ENCODE data around the gene APOBEC4.
"Not testable (repeated sequence)": the region's sequence is repeated elsewhere in the genome, so short reads cannot be mapped to it uniquely, and the experiment has no call there.

Gene APOBEC4

DNA sequence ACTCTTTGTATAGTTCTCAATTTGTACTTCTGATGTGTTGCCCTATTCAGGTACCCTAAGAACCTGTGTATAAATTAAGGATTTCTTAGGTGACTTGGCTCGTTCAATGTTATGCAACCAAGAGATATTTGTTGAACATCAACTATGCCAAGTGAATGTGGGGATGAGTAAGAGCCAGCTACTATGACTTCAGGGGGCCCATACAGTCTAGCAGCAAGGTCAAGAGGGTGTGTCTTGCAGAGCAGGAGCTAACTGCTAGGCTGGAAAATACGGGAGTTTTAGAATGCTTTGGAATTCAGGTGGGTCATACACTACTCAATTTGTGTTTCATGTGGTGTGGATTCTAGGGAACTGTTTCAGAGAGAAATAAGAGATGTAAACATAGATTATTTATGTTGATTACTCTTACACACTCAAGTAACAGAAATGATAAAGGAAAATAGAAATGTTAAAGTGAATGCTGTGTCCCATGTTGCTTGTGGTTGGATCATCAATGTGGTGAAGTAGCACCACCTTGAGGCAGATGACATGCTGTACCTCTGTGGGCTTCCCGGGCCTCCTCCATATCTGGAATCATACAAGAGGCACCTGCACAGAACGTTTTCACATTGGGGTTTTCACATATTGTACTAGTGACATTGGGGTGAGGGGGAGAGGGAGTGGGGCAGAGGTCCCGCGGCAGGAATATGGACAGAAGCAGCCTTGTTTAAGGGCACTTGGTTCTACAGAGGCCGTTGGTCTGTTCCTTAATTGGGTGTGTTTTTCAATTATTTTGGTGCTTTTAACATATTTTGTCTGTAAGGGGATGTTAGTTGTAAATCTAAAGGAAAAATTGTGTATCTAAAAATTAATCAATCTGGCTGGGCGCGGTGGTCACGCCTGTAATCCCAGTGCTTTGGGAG is 30.0 kb downstream of the APOBEC4 start:
- Histone ChIP-seq H3K9me3 (ENCODE audit: control insufficient read depth, low read length) (no peaks in the 10 kb centered on the region), H3K36me3 (ENCODE audit: control insufficient read depth, insufficient read depth, low read length) (peaks cover 2% of the 10 kb centered on the region), H3K4me1 (ENCODE audit: control insufficient read depth, insufficient read depth, low read length) (no peaks in the 10 kb centered on the region), H3K4me3 (ENCODE audit: insufficient read depth, low read depth, low read length) (no peak overlapping the region), H3K27me3 (ENCODE audit: control insufficient read depth, insufficient read depth, low read length, poor library complexity, severe bottlenecking) (no peaks in the 10 kb centered on the region), H3K27ac (ENCODE audit: insufficient read depth, low read depth, low read length, poor library complexity, severe bottlenecking) (no peak overlapping the region)
- 72 to 73% methylated on average over 10 of the region's 10 CpGs for WGBS, 2 experiments

DNA sequence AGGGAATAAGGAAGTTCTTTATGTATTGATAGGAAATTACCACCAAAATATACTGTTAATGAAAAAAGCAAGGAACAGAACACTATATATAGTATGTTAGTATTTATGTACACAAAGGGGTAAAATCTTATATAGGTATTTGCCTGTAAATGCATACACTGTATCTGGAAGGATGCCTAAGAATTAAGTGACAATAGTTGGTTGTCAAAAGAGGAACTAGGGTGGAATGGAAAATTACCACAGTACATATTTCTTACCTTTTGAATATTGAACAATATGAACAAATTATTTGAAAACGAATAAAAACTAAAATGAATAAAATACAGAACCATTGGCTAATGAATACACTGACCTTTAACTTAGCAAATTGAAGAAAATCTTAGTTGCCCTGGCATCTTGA is 31.1 kb downstream of the APOBEC4 start:
- Histone ChIP-seq H3K36me3 (ENCODE audit: control insufficient read depth, insufficient read depth, low read length) (peaks cover 2% of the 10 kb centered on the region), H3K4me1 (ENCODE audit: control insufficient read depth, insufficient read depth, low read length) (no peaks in the 10 kb centered on the region), H3K27ac (ENCODE audit: insufficient read depth, low read depth, low read length, poor library complexity, severe bottlenecking) (no peak overlapping the region), H3K9me3 (ENCODE audit: control insufficient read depth, low read length) (no peaks in the 10 kb centered on the region), H3K4me3 (ENCODE audit: insufficient read depth, low read depth, low read length) (no peak overlapping the region), H3K27me3 (ENCODE audit: control insufficient read depth, insufficient read depth, low read length, poor library complexity, severe bottlenecking) (no peaks in the 10 kb centered on the region)
- WGBS, 2 experiments: 100% methylated on average over 1 of the region's 1 CpG; no CpG with 5 or more reads in 1 of the 2 experiments

DNA sequence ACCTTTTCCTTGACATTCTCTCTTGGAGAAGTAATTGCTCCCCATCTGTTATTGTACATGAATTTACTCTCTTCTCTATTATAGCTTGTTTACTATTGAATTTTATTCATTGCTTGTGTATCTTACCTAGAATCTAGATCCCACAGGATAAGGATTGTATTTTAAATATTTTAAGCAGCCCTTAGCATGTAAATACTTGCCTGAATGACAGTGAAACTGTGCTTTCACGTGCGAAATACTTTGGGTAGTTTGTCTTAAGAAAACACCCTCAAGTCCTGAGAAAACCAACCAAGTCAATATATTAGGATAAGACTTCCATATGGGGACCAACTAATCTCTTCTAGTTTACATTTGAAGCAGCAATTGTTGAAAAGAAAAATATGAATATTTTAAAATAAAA is 32.8 kb downstream of the APOBEC4 start:
- Histone ChIP-seq H3K4me3 (ENCODE audit: insufficient read depth, low read depth, low read length) (no peak overlapping the region), H3K4me1 (ENCODE audit: control insufficient read depth, insufficient read depth, low read length) (no peaks in the 10 kb centered on the region), H3K36me3 (ENCODE audit: control insufficient read depth, insufficient read depth, low read length) (no peaks in the 10 kb centered on the region), H3K27ac (ENCODE audit: insufficient read depth, low read depth, low read length, poor library complexity, severe bottlenecking) (no peak overlapping the region), H3K9me3 (ENCODE audit: control insufficient read depth, low read length) (no peaks in the 10 kb centered on the region), H3K27me3 (ENCODE audit: control insufficient read depth, insufficient read depth, low read length, poor library complexity, severe bottlenecking) (no peaks in the 10 kb centered on the region)
- WGBS, 2 experiments: 79 to 81% methylated on average over 2 of the region's 2 CpGs

DNA sequence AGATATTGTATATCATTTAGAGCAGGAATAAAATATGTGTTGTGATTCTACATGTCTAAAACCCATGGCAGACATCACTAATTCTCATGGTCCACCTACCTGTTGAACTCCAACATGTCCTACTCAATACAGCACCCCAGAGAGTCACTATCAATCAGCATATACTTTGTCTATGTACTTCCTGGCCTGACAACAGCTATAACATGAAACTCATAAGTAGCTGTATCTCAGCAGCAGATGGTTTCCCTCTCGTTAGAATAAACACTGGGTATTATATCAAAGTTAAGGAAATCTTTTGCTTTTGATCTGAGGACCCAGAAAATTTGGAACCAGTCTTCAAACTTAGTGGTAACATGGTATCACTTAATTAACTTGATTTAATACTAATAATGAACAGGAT is 33.3 kb downstream of the APOBEC4 start:
- no peak overlapping the region for H3K27ac ChIP-seq (ENCODE audit: insufficient read depth, low read depth, low read length, poor library complexity, severe bottlenecking)
- no peak overlapping the region for H3K4me3 ChIP-seq (ENCODE audit: insufficient read depth, low read depth, low read length)
- H3K9me3 ChIP-seq (ENCODE audit: control insufficient read depth, low read length): no peaks in the 10 kb centered on the region
- H3K27me3 ChIP-seq (ENCODE audit: control insufficient read depth, insufficient read depth, low read length, poor library complexity, severe bottlenecking): no peaks in the 10 kb centered on the region
- H3K36me3 ChIP-seq (ENCODE audit: control insufficient read depth, insufficient read depth, low read length): no peaks in the 10 kb centered on the region
- 84 to 100% methylated on average over 1 of the region's 1 CpG for WGBS, 2 experiments
- no peaks in the 10 kb centered on the region for H3K4me1 ChIP-seq (ENCODE audit: control insufficient read depth, insufficient read depth, low read length)

DNA sequence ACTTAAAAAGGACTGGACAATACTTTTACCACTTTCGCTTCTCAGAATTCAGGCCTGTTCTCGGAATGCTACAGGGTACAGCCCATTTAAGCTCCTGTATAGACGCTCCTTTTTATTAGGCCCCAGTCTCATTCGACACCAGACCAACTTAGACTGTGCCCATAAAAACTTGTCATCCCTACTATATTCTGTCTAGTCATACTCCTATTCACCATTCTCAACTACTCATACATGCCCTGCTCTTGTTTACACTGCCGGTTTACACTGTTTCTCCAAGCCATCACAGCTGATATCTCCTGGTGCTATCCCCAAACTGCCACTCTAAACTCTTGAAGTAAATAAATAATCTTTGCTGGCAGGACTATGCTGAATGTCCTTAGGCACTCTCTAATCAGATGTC is 34.9 kb downstream of the APOBEC4 start:
- WGBS, 2 experiments: 79 to 90% methylated on average over 5 of the region's 5 CpGs
- not testable (repeated sequence) for H3K4me1 ChIP-seq (ENCODE audit: control insufficient read depth, insufficient read depth, low read length); H3K27me3 ChIP-seq (ENCODE audit: control insufficient read depth, insufficient read depth, low read length, poor library complexity, severe bottlenecking); H3K9me3 ChIP-seq (ENCODE audit: control insufficient read depth, low read length); H3K27ac ChIP-seq (ENCODE audit: insufficient read depth, low read depth, low read length, poor library complexity, severe bottlenecking); H3K4me3 ChIP-seq (ENCODE audit: insufficient read depth, low read depth, low read length); H3K36me3 ChIP-seq (ENCODE audit: control insufficient read depth, insufficient read depth, low read length)

DNA sequence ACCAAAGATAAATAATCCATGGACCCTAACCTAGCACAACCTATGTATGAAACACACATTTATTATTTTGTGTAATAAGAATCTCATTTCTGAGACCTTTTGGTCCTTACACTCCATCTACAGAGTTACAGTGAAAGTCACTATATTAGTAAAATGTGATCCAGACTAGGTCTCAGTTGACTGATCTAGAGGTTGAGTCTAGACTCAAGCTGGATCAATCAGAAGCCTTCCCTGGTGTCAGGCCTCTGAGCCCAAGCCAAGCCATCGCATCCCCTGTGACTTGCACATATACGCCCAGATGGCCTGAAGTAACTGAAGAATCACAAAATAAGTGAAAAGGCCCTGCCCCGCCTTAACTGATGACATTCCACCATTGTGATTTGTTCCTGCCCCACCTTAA is 40.1 kb downstream of the APOBEC4 start:
- not testable (repeated sequence) for H3K4me3 ChIP-seq (ENCODE audit: insufficient read depth, low read depth, low read length); H3K27me3 ChIP-seq (ENCODE audit: control insufficient read depth, insufficient read depth, low read length, poor library complexity, severe bottlenecking); H3K9me3 ChIP-seq (ENCODE audit: control insufficient read depth, low read length); H3K4me1 ChIP-seq (ENCODE audit: control insufficient read depth, insufficient read depth, low read length); H3K36me3 ChIP-seq (ENCODE audit: control insufficient read depth, insufficient read depth, low read length); H3K27ac ChIP-seq (ENCODE audit: insufficient read depth, low read depth, low read length, poor library complexity, severe bottlenecking)
- 93 to 97% methylated on average over 3 of the region's 3 CpGs for WGBS, 2 experiments

DNA sequence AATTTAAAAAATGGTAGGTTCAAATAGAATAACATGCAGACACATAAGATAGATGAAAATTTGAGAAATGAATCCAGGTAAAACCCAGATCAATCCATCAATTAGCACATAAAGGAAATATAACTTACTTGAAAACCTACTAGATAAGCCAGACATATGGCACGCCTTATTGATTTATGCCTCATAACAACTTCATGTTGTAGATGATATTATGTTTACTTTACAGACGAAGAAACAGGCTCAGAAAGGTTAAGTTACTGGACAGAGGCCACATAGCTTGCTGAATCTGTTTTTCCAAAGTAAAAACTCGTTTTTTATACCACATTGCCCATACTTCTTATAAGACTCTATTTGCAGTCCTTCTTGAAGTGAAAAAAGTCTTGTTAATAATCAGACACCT is 40.7 kb downstream of the APOBEC4 start:
- no peaks in the 10 kb centered on the region for H3K9me3 ChIP-seq (ENCODE audit: control insufficient read depth, low read length)
- H3K4me3 ChIP-seq (ENCODE audit: insufficient read depth, low read depth, low read length): no peak overlapping the region
- no peaks in the 10 kb centered on the region for H3K4me1 ChIP-seq (ENCODE audit: control insufficient read depth, insufficient read depth, low read length)
- WGBS, 2 experiments: 68 to 94% methylated on average over 2 to 3 of the region's 3 CpGs
- no peaks in the 10 kb centered on the region for H3K36me3 ChIP-seq (ENCODE audit: control insufficient read depth, insufficient read depth, low read length)
- H3K27me3 ChIP-seq (ENCODE audit: control insufficient read depth, insufficient read depth, low read length, poor library complexity, severe bottlenecking): no peaks in the 10 kb centered on the region
- no peak overlapping the region for H3K27ac ChIP-seq (ENCODE audit: insufficient read depth, low read depth, low read length, poor library complexity, severe bottlenecking)

DNA sequence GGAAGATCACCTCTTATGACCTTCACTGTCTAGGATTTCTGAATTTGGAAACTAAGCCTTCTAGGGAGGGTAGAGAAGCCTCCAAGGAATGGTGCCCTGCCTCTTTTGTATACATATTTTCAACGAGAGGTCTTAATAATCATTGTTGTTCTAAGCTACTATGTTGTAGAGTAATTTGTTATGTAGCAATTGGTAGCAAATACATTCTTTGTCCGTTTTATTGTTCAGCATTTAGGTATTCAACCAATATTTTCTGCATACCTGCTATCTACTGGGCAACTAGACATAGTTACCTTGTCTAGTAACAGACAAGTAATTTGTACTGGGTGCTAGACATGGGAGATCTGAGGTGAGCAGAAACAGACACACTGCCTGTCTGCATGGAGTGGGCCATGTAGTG is 42.1 kb downstream of the APOBEC4 start:
- no peaks in the 10 kb centered on the region for H3K27me3 ChIP-seq (ENCODE audit: control insufficient read depth, insufficient read depth, low read length, poor library complexity, severe bottlenecking)
- no peak overlapping the region for H3K27ac ChIP-seq (ENCODE audit: insufficient read depth, low read depth, low read length, poor library complexity, severe bottlenecking)
- no peaks in the 10 kb centered on the region for H3K36me3 ChIP-seq (ENCODE audit: control insufficient read depth, insufficient read depth, low read length)
- no peaks in the 10 kb centered on the region for H3K4me1 ChIP-seq (ENCODE audit: control insufficient read depth, insufficient read depth, low read length)
- 53 to 67% methylated on average over 1 to 2 of the region's 2 CpGs for WGBS, 2 experiments
- H3K4me3 ChIP-seq (ENCODE audit: insufficient read depth, low read depth, low read length): no peak overlapping the region
- H3K9me3 ChIP-seq (ENCODE audit: control insufficient read depth, low read length): no peaks in the 10 kb centered on the region

DNA sequence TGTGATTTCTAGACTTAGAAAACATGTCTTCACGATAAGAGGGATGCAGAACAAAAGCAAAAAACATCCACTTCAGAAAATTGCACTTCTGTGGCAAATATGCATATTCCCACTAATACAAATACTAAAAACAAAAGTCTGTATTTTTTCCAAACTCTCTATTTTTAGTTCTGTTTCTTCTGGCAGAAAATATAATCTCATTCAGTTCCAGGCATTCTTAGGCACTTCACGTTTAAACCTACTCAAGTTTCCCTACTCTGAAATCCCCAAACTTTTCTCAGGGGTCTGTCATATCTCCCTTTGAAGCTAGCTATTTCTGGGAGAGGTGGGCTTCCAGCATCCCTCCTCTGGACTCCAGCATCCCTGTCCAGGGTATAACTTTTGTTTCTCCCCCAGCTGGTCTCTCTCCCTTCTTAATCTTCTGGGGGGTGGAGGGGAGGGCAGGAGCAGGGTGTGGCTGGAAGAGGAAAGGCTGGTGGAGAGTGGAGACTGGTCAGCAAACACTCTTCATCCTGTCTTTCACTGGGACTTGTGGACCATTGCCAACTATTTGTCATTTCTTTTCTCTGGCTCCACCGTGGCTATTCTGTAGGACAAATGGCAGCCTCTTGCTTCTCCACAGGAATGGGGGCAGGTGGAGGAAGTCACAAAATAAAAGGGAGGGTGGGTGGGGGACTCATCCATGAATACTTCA is 43.2 kb downstream of the APOBEC4 start:
- 74 to 78% methylated on average over 3 of the region's 3 CpGs for WGBS, 2 experiments

DNA sequence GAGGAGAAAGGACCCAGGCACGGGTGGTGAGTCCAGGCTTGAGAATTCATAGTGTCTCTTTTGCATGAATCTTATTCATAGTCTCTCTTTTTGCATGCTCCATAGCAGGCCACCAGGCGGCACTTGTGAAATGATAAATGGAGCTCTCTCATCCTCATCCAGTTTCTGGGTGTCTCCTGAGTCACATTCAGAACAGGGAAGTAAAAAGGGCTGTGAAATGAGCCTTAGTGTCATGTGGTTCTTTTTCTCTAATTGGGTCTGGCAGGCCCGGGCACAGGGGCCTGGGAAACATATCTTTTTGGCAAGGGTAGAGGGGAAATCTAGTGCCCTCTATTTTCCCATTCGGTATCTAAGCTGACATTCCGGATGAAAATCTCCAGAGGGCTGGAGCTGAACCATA is 43.8 kb downstream of the APOBEC4 start:
- 77 to 84% methylated on average over 5 of the region's 5 CpGs for WGBS, 2 experiments
- Histone ChIP-seq H3K27ac (ENCODE audit: insufficient read depth, low read depth, low read length, poor library complexity, severe bottlenecking) (no peak overlapping the region), H3K9me3 (ENCODE audit: control insufficient read depth, low read length) (no peaks in the 10 kb centered on the region), H3K4me1 (ENCODE audit: control insufficient read depth, insufficient read depth, low read length) (no peaks in the 10 kb centered on the region), H3K36me3 (ENCODE audit: control insufficient read depth, insufficient read depth, low read length) (no peaks in the 10 kb centered on the region), H3K27me3 (ENCODE audit: control insufficient read depth, insufficient read depth, low read length, poor library complexity, severe bottlenecking) (no peaks in the 10 kb centered on the region), H3K4me3 (ENCODE audit: insufficient read depth, low read depth, low read length) (no peak overlapping the region)

More for the DNA sequence above, 43.2 kb downstream of the APOBEC4 start:
- Histone ChIP-seq H3K27ac (ENCODE audit: insufficient read depth, low read depth, low read length, poor library complexity, severe bottlenecking) (no peak overlapping the region), H3K9me3 (ENCODE audit: control insufficient read depth, low read length) (no peaks in the 10 kb centered on the region), H3K27me3 (ENCODE audit: control insufficient read depth, insufficient read depth, low read length, poor library complexity, severe bottlenecking) (no peaks in the 10 kb centered on the region), H3K4me1 (ENCODE audit: control insufficient read depth, insufficient read depth, low read length) (no peaks in the 10 kb centered on the region), H3K4me3 (ENCODE audit: insufficient read depth, low read depth, low read length) (no peak overlapping the region), H3K36me3 (ENCODE audit: control insufficient read depth, insufficient read depth, low read length) (no peaks in the 10 kb centered on the region)
